HG02885 (cell line): ENCODE measurements around the gene POMT2.
"Not testable (repeated sequence)": the region's sequence is repeated elsewhere in the genome, so short reads cannot be mapped to it uniquely, and the experiment has no call there.

ENCODE experiments used
- ATAC-seq: cut with Tn5 transposase; IDR thresholded peaks from one replicate; pipeline ENCODE4 v1.9.1; 2021; ENCODE audit warnings: mild to moderate bottlenecking; ENCODE audit not compliant: unreplicated experiment, poor library complexity

Gene POMT2

GRCh38 chr14:77325746-77326094, 5.0 kb upstream of the POMT2 start:
- no peak for ATAC-seq

DNA sequence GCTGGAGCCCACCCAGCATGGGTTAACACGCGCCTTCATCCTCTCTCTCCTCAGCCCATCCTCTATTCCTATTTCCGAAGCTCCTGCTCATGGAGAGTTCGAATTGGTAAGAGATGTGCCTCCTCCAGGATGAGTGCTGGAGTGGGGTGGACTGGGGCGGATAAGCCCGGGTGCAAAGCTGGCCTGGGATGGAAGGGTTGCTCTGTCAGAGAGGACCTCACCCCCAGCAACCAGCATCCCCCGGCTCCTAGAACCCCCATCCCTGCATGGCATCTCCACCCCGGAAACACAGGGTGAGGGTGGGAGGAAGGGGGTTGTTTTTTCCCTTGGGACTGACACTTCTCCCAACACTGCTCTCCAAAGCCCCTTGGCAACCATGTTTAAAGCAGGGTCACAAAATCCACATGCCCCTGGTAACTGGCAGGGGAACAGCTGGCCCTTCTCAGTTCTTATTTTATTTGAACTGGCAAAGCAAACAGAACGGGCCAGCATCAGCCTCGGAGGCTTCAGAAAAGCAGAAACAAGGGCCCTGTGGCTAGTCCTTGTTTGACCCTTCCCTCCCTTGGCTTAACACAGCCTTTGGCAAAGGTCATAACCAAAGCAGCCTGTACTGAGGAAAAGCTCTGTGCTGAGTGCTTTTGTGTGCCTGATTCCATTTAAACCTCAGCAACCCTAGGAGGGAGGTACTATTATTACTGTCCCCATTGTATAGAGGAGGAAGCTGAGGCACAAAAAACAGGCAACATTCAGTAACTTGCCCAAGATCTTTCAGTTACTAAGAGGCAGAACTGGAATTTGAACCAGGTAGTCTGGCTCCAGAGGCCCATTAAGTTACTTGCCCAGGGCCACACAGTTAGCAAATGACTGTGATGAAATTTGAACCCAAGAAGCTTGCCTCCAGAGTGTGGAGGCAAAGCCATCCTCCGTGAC, 4.4 kb upstream of the POMT2 start:
- no peak for ATAC-seq

GRCh38 chr14:77324289-77324688, 3.6 kb upstream of the POMT2 start:
- no peak for ATAC-seq

- no peak for ATAC-seq
Observed at GRCh38 chr14:77323571-77323970, 2.9 kb upstream of the POMT2 start.

GRCh38 chr14:77322951-77323350, 2.3 kb upstream of the POMT2 start:
- no peak for ATAC-seq

- ATAC-seq: no peak
Observed at GRCh38 chr14:77322250-77322902, 1.7 kb upstream of the POMT2 start.

DNA sequence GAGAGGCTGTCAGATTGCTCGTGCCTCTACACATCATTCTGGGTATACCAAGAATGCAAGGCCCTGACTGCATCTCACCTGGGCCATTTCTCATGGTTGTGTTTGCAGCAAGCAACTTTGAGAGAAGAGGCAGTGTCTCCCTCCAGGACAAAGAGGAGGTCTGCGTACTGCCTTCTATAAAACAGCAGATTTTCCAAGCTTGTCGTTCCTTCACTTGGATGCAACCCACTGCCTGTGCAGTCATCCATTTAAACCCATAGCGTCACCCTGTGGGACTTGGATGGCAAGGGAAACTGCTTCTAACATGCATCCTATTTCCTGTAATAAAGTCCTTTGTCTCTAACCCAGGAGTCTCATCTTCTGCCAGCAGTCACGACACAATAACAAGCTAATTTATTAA, 1.3 kb downstream of the POMT2 start:
- ATAC-seq: no peak

GRCh38 chr14:77318756-77319155, 1.9 kb downstream of the POMT2 start:
- not testable (repeated sequence) for ATAC-seq

DNA sequence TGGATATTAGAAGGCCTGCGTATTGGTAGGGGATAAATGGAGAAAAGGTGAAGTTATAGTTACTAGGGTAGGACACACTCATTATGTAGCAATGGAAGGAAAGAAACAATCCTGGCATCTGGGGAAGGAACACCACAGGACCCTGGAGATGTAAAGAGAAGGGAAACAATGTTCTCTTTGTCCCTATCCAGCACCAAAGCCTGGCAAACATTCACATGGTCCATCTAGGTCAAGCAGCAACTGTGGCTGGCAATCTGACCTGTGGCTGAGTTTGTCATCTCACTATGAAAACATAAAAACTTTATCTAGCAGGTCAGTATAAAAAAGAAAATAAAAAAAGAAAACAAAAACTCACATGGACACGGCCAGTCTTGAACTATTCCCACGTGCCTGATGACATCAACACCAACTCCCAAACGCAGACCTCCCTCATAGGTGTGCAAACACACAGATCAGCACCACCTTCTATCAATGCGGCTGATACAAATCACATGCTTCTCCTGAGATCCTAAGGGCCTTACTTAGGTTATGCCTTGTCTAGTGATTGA, 2.6 kb downstream of the POMT2 start:
- ATAC-seq: no peak

DNA sequence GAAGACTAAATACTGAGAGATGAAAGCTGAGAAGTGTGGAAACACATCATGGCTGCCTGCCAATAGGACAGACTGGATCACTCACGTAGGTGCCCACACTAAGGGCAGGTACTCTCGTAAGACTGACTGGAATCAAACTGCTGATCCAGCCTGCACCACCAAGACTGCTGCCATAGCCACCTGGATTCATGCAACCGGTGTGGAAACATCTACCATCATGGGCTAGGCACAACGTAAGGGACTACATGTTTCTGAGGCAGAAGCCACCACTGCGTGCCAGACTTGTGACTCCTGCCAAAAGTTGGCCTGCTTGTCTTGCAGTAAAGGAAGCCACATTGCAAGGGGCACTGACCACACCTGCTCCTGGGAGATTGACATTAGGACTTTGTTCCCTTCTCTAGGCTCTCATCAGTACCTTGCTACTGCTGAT, 3.8 kb downstream of the POMT2 start:
- no peak for ATAC-seq

GRCh38 chr14:77316195-77316505, 4.5 kb downstream of the POMT2 start:
- no peak for ATAC-seq

GRCh38 chr14:77314539-77315457, 5.9 kb downstream of the POMT2 start:
- ATAC-seq: no peak

DNA sequence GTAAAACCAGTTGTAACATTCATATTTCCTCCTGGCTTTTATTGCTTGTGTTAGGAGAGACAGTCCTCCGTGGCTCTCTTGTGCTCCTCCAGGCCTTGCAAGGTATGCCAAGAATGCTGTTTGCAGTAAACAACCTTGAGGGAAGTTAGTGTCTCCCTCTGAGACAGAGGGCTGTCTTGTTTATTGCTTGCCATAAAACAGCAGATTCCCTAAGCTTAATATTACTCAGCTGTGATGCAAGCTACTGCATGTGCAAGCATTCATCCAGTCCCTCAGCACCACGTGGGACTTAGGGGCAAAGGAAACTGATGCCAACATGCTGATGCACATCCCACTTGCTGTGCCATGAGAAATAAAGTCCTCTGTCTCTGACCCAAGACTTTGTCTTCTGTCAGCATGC, 6.6 kb downstream of the POMT2 start:
- no peak for ATAC-seq

DNA sequence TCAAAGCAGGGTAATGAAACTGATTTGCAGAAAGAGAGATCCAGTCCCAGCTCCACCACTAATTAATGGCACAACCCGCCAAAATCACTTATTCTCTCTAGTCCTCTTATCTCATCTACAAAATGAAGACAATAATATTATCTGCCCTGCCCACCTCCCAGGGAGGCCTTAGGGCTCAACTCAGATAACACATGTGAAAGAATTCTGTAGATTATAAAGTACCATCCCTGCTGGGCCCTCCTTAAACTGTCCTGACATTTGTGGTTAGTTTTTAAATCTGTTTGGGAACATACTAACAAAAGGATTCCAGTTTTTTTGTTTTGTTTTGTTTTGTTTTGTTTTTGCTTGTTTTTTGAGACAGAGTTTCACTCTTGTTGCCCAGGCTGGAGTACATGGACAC, 7.3 kb downstream of the POMT2 start:
- no peak for ATAC-seq

DNA sequence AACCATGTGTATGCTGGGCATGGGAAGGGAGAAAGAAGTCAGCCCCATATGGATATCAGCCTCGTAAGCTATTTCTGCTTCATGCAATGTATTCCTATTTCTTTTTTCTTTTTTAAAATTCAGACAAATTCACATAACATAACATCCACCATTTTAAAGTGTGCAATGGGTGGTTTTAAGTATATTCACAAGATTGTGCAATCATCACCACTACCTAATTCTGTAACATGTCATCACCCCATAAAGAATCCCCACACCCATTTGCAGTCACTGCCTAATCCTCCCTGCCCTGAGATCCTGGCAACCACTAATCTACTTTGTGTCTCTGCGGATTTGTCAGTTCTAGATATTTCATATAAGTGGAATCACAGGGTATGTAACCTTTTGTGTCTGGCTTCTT, 9.5 kb downstream of the POMT2 start:
- ATAC-seq: no peak

- ATAC-seq: no peak
Observed at GRCh38 chr14:77310026-77310425, 10.7 kb downstream of the POMT2 start.

GRCh38 chr14:77309131-77309530, 11.6 kb downstream of the POMT2 start:
- no peak for ATAC-seq

DNA sequence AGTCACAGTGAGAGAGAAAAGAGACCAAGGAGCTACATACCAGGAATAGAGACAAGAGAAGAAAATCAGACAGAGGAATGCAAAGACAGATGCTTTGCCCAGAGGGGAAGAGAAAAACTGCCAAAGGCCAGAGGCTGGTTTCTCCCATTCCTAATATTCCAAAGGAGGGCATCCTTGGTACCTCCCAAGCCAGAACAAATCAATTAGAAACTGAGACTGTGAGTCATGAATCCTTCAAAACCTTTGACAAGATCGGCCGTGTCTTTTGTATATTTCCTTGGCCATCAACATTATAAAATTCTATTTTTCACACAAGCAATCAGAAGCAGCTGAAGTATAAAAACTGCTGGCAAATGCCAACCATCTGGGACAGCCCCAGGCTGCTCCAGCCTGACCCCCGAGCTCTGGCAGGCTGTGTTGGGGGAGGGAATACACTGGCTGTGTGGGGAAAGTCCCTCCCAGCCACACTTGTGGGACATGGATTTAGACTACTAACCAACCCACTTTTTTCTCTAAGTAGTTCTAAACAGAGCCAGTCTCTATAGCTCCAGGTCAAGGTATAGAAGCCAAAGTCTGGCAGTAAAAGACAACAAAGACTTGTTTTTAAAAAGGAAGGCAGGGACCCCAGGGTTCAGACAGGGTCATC, 13.7 kb downstream of the POMT2 start:
- ATAC-seq: no peak

DNA sequence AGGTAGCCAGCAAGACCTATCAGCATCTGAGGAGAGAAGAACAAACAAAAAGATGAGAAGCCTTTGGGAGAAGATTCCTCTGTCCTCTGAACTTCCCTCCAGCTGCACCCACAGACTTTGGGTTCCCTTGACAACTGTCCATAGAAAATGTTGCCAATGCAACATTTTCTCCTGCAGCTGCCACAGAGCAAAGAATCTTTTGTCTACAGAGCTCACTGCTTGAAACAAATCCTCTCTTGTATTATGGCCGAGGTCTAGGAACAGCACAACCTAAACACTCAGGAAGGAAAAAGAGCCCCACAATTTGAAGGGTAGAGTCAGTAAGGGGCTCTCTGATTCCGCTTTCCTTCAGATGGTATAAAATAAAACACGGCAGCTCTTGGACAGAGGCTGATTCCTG, 14.3 kb downstream of the POMT2 start:
- ATAC-seq: no peak

DNA sequence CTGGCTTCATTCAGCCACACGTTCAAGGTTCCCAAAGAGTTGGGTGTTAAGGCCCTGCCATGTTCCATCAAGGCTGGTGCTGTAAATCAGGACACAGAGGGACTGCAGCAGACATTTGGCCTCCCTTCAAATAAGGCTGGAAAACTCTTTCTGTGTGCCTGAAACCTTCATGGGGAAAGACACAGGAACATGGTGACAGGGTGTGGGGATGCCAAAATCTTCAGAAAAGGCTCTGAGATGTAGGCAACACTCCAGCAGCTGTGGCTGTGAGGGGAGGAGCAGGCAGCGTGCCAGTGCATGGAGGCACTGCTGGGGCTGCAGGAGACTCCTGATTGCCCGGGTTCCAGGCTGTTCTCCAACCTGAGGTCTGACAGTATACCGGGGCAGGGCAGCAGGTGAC, 15.0 kb downstream of the POMT2 start:
- ATAC-seq: no peak
